GM23338 (cell line): Measurements from ENCODE around the gene FKBP6.
"Not testable (repeated sequence)": the region's sequence is repeated elsewhere in the genome, so short reads cannot be mapped to it uniquely, and the experiment has no call there.

ENCODE experiments used
- CREB1 ChIP-seq: fragments of 250-450 bp; sonication (Bioruptor Pico); IDR thresholded peaks from 2 replicates; pipeline ENCODE4 v1.5.0; 2020; ENCODE audit warnings: low read depth, mild to moderate bottlenecking, moderate library complexity
- CTCF ChIP-seq, 2 experiments: fragments of 200-600 bp in 1 of 2; sonication (generic) in 1 of 2; conservative IDR thresholded peaks; 2 replicates each; pipeline versions ENCODE4 v1.5.1 to v1.6.1; 2016 to 2017; ENCODE audit warnings: antibody characterized with exemption in 2 of 2, low read depth in 2 of 2, mild to moderate bottlenecking in 2 of 2, moderate library complexity in 1 of 2
- EZH2 ChIP-seq: fragments of 200-600 bp; sonication (generic); IDR thresholded peaks from one replicate; pipeline ENCODE4 v1.8.0; 2017; ENCODE audit warnings: antibody characterized with exemption, mild to moderate bottlenecking, low read depth; ENCODE audit not compliant: unreplicated experiment
- EZH2phosphoT487 ChIP-seq: fragments of 200-600 bp; sonication (generic); IDR thresholded peaks from one replicate; pipeline ENCODE4 v1.8.1; 2018; ENCODE audit warnings: antibody characterized with exemption; ENCODE audit not compliant: unreplicated experiment
- JUNB ChIP-seq: IDR thresholded peaks from one replicate; pipeline ENCODE4 v1.6.1; 2016; ENCODE audit warnings: antibody characterized with exemption; ENCODE audit not compliant: unreplicated experiment
- POLR2AphosphoS5 ChIP-seq: IDR thresholded peaks from 2 replicates; pipeline ENCODE4 v1.6.1; 2016; ENCODE audit warnings: antibody characterized with exemption, low read depth
- REST ChIP-seq: IDR thresholded peaks from one replicate; pipeline ENCODE4 v1.6.1; 2018; ENCODE audit warnings: antibody characterized with exemption; ENCODE audit not compliant: unreplicated experiment
- STAT1 ChIP-seq: IDR thresholded peaks from one replicate; pipeline ENCODE4 v1.6.1; 2016; ENCODE audit warnings: antibody characterized with exemption; ENCODE audit not compliant: unreplicated experiment
- ZNF114 ChIP-seq: fragments of 250-450 bp; sonication (Bioruptor Pico); IDR thresholded peaks from 2 replicates; pipeline ENCODE4 v1.5.0; 2020; ENCODE audit warnings: mild to moderate bottlenecking, moderate library complexity
- TF ChIP-seq, protein P1 (sequence below): IDR thresholded peaks from 2 replicates; pipeline ENCODE4 v1.6.1; 2016; ENCODE audit warnings: antibody characterized with exemption

GRCh38 chr7:73299812-73300211, 28.1 kb upstream of the FKBP6 start:
- not testable (repeated sequence) for TF ChIP-seq CTCF (conservative IDR thresholded peaks at IDR 0.05; ENCODE audit: low read depth in 2 of 2); POLR2AphosphoS5; EZH2phosphoT487; CREB1 (CRISPR knock-in tag); STAT1; EZH2; REST; ZNF114 (CRISPR knock-in tag); JUNB
- TF ChIP-seq, protein P1, sequence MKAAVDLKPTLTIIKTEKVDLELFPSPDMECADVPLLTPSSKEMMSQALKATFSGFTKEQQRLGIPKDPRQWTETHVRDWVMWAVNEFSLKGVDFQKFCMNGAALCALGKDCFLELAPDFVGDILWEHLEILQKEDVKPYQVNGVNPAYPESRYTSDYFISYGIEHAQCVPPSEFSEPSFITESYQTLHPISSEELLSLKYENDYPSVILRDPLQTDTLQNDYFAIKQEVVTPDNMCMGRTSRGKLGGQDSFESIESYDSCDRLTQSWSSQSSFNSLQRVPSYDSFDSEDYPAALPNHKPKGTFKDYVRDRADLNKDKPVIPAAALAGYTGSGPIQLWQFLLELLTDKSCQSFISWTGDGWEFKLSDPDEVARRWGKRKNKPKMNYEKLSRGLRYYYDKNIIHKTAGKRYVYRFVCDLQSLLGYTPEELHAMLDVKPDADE, result not testable (repeated sequence)
